Activated CD4-positive, alpha-beta T cell treated with anti-CD3 and anti-CD28 coated beads for 36 hours (primary cell): ENCODE data around the gene CCDC142. TPM values are rescaled to one million over a fixed set of nuclear protein-coding genes. Genes with fewer than 3 reads are reported as not detected.

Experiments
- ATAC-seq: fragments of 200-7000 bp; cut with Tn5 transposase; one replicate; pipeline ENCODE4 v1.10.0; 2021; ENCODE audit warnings: mild to moderate bottlenecking, moderate library complexity
- CTCF ChIA-PET: fragments of 350-600 bp; sonication (Branson Sonifier 250); formaldehyde crosslinking; loops from one replicate; lab custom pipeline; 2021; ENCODE audit warnings: antibody characterized with exemption; lab: Charles Lee
- POLR2A ChIA-PET: fragments of 350-600 bp; sonication (Branson Sonifier 250); formaldehyde crosslinking; loops from one replicate; lab custom pipeline; 2021; ENCODE audit warnings: antibody characterized with exemption, inconsistent platforms; lab: Charles Lee
- DNase-seq: peaks from one replicate; pipeline ENCODE4 v3.0.0-alpha.2; 2020
- H3K27ac Mint-ChIP-seq: one replicate; pipeline ENCODE4 v1.8.0; 2021; ENCODE audit warnings: mixed read lengths
- H3K27me3 Mint-ChIP-seq: one replicate; pipeline ENCODE4 v1.8.0; 2021; ENCODE audit warnings: mixed read lengths
- H3K36me3 Mint-ChIP-seq: one replicate; pipeline ENCODE4 v1.8.0; 2021; ENCODE audit warnings: low read depth, mixed read lengths
- H3K4me1 Mint-ChIP-seq: one replicate; pipeline ENCODE4 v1.8.0; 2021; ENCODE audit warnings: mixed read lengths
- H3K4me3 Mint-ChIP-seq: one replicate; pipeline ENCODE4 v1.8.0; 2021; ENCODE audit warnings: mild to moderate bottlenecking, moderate library complexity, mixed read lengths
- H3K9me3 Mint-ChIP-seq: one replicate; pipeline ENCODE4 v1.8.0; 2021; ENCODE audit warnings: low read depth, mixed read lengths
- intact Hi-C, 2 experiments: fragments of 100-400 bp; cut with DNase I in 1 of 2; cut with micrococcal nuclease in 1 of 2; formaldehyde crosslinking; loops; one replicate each; pipeline versions ENCODE4 v1.14.2 to v1.15.1; 2022 to 2024; cut with DNase I, micrococcal nuclease
- total RNA-seq, 2 experiments: library from RNA; stranded (reverse); gene quantifications; one replicate each; pipeline ENCODE4 v1.2.3, GENCODE V29; 2021

CCDC142 gene
- total RNA-seq, 2 experiments from 2014 or later, result 9.7 to 13.2 TPM

DNA sequence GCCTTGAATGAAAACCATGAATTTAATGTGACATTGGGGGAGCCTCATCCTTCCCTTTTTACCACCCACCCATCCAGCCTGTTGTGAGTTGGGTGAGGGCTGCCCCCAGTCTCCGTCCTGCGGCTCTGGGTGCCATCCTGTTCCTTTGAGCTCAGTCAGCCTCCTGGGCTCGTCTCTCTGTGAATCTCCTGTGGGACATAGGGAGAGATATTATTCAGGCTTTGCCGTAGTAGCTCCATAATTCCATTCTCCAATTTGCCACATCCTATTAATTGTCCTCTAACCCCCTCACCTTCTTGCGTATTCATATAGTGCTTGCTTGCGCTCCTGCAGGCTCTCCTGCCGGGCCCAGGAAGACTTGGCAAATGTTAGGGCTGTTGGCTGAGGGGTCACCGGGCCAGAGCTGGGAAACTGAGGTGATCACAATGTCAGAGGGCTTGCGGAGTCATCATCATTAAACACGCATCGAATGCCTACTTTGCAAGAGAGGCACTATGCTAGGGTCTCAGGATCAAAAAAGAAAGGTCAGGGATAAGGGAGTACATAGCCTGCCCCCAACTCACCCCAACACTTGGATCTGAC, 43.9 kb upstream of the CCDC142 start:
- Mint-ChIP-seq H3K4me3 (peak overlapping the region; percentile 13), H3K36me3 (peaks cover 45% of the 10 kb centered on the region), H3K4me1 (peaks cover 30% of the 10 kb centered on the region), H3K9me3 (no peaks in the 10 kb centered on the region), H3K27me3 (peaks cover 2% of the 10 kb centered on the region), H3K27ac (peak overlapping the region; percentile 6)
- intact Hi-C loops, result no loop called here
- DNase-seq, result no peak
- ChIA-PET CTCF (interaction anchor here (0.7 to 1.1 kb wide), 2 partner anchors 43 to 44 kb away, joined by 5 to 6 read pairs; partner anchors contain the start of genes CCDC142 and TTC31), POLR2A (interaction anchor here (0.7 to 1.2 kb wide), 3 partner anchors 17 to 72 kb away, joined by 3 to 4 read pairs (median 4); partner anchors contain the start of genes INO80B and WBP1)
- ATAC-seq, result no peak

DNA sequence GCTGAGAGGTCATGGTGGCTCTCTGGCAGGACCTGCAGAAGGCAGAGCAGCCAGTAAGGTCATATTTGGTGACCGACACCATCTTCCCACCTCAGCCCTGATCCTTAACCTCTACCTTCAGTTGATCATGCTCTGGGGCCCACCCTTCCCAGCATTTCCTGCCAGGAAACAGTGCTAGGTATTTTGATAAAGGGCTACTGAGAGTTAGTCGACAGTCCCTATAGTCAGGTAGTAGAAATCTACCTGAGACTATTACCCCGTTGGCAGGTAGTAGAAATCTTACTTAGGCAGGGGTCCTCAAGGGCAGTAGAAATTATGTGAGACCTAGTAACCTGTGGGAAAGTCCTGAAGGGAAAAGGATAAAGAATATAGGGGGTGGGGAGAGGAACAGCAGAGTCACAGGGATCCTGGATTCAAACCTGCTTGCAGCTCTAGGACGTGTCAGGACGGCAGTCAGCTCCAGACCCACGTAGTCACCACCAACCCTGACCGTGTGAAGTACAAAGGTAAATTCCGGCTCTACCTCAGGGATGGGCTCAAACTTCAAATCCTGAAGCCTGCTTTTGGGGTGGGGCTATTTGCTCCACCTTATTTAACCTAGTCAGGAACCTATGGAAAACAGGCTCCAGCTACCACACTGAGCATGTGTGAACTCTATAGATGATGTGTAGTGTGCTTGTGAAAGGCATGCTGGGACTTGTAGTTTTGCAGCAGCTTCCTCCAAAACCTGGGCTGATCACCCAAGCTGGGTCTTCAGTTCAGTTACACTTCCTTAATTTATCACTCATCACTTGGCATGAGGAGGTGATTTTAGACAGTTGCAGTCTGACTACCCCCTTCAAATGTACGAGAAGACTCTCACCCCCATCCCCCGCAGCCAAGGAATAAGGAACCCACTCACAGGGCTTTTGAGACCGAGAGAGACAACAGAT, 43.2 kb upstream of the CCDC142 start, which contains the start of gene DQX1:
DQX1 (minus strand) TSS at position 515 of the 932 bp plus-strand sequence; CDS start at position 13, 502 bp downstream.
- CTCF ChIA-PET, result interaction anchor here (0.7 to 1.1 kb wide), 3 partner anchors 42 to 53 kb away, joined by 3 to 6 read pairs (median 5); partner anchors contain the start of genes CCDC142, MRPL53 and TTC31
- POLR2A ChIA-PET, result interaction anchor here (0.6 to 1.2 kb wide), 5 partner anchors 10 to 71 kb away, joined by 3 to 4 read pairs (median 4); partner anchors contain the start of genes INO80B and WBP1
- H3K9me3 Mint-ChIP-seq, result no peaks in the 10 kb centered on the region
- intact Hi-C loops, result no loop called here
- H3K4me3 Mint-ChIP-seq, result peak within 1 kb of the TSS; percentile 13
- ATAC-seq (no peak), DNase-seq (peak; percentile 41)
- H3K27me3 Mint-ChIP-seq, result peaks cover 5% of the 10 kb centered on the region
- H3K36me3 Mint-ChIP-seq, result peaks cover 39% of the 10 kb centered on the region
- H3K4me1 Mint-ChIP-seq, result peaks cover 23% of the 10 kb centered on the region
- peak within 1 kb of the TSS; percentile 6 for H3K27ac Mint-ChIP-seq

DNA sequence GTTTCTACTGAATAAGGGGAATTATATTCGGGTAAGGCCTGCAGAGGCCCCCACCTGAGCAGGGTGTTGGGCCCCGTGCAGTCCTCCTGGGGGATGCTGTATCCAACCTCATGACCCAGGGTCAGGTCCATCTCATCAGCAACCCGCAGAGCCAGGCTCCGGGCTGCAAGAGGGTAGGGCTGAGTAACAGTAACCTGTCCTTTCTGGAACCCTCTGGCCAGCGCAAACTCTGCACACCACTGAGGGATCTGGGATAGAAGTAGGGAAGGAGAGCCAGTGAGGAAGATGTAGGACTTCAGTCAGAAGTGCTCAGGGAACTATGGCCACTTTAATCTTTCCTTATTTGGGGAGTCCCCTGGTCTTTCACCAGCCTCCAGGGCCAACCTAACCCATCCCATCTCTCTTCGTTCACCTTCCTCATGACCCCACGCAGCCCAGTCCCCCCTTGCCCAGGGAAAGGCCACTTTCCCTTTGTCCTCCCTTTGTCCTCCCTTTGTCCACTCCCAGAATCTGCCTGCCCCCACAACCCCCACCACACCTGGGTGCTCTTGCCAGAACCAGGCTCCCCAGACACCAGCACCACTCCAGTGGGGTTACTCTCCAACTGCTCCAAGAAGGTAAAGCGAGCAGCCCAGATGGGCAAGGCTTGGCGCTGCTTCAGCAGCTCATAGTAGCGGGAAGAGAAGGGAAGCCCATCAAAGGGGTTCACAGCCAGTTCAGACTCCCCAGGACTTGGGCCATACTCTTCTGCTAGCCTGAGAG, 42.3 kb upstream of the CCDC142 start:
- Mint-ChIP-seq H3K27me3 (peaks cover 11% of the 10 kb centered on the region), H3K4me1 (peaks cover 19% of the 10 kb centered on the region), H3K9me3 (no peaks in the 10 kb centered on the region), H3K36me3 (peaks cover 36% of the 10 kb centered on the region), H3K4me3 (no peak overlapping the region), H3K27ac (no peak overlapping the region)
- DNase-seq (no peak), ATAC-seq (no peak)
- POLR2A ChIA-PET, result interaction anchor here (0.8 kb wide), 1 partner anchor 9 kb away, joined by 3 read pairs; no protein-coding TSS in a partner anchor
- intact Hi-C loops, result no loop called here
- CTCF ChIA-PET, result interaction anchor here (1.0 kb wide), 1 partner anchor 52 kb away, joined by 3 read pairs; the partner anchor contains the start of gene MRPL53

DNA sequence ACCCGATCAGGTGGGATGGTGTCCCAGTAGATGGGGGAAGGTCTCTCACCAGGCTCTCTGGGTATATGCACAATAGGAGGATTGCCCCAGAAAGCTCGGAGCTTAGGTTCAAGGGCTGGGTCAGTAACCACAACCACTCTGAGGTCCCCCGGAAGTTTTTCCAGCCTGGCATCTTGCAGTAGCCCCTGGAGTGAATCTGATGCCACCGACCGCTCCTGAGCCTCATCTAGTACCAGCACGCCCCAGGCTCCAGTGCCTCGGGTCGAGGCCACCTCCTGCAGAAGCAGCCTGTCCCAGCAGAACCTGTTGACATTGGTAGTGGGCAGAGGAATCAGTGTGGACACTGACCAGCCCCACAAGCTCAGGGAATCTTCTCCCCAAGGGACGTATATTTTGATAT, 41.2 kb upstream of the CCDC142 start:
- H3K4me1 Mint-ChIP-seq, result peaks cover 19% of the 10 kb centered on the region
- ATAC-seq, result no peak
- intact Hi-C loops, result no loop called here
- peaks cover 17% of the 10 kb centered on the region for H3K27me3 Mint-ChIP-seq
- no peaks in the 10 kb centered on the region for H3K9me3 Mint-ChIP-seq
- DNase-seq, result no peak
- H3K27ac Mint-ChIP-seq, result no peak overlapping the region
- H3K4me3 Mint-ChIP-seq, result no peak overlapping the region
- POLR2A ChIA-PET, result no interaction called here
- CTCF ChIA-PET, result no interaction called here
- H3K36me3 Mint-ChIP-seq, result peaks cover 32% of the 10 kb centered on the region

DNA sequence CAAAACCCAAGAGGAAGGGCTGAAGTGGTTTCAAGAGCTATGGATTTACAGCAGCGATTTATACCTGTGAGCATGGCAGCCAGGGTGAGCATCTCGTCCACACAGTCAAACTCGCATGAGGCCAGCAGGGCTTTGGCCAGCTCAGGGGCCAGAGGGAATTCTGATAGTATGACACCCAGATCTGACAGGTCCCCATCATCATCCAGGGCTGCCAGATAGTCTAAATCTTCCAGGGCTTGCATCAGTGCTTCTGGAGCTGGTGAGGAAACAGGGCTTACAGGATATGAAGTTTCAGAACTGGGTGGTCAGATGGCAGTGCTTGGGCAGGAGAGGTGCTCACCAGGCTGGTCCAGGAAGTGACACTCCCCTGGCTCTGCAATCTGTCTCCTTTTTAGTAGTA, 39.7 kb upstream of the CCDC142 start:
- CTCF ChIA-PET, result no interaction called here
- no peak overlapping the region for H3K27ac Mint-ChIP-seq
- intact Hi-C loops, result no loop called here
- no peaks in the 10 kb centered on the region for H3K9me3 Mint-ChIP-seq
- no peak overlapping the region for H3K4me3 Mint-ChIP-seq
- ATAC-seq (no peak), DNase-seq (no peak)
- peaks cover 30% of the 10 kb centered on the region for H3K27me3 Mint-ChIP-seq
- POLR2A ChIA-PET, result no interaction called here
- peaks cover 18% of the 10 kb centered on the region for H3K36me3 Mint-ChIP-seq
- H3K4me1 Mint-ChIP-seq, result peaks cover 10% of the 10 kb centered on the region

DNA sequence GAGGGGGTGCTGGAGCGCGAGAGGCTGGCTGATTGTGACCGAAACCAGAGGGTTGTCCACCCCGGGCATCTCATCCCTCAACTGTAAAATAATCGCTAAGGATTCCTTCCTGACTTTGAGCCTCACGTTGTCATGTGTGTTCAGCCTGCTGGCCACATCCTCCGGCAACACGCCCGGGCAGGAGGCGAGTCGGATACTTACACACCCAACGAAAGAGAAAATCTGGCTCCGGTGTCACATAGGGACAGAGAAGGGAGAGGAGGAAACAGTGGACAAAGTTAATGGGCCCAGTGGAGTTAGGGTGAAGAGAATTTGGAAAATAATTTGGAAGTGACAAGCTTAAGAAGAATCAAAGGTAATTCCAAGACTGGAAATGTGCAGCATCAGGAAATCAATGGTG, 33.9 kb upstream of the CCDC142 start:
- intact Hi-C loops, result no loop called here
- H3K4me3 Mint-ChIP-seq, result no peak overlapping the region

DNA sequence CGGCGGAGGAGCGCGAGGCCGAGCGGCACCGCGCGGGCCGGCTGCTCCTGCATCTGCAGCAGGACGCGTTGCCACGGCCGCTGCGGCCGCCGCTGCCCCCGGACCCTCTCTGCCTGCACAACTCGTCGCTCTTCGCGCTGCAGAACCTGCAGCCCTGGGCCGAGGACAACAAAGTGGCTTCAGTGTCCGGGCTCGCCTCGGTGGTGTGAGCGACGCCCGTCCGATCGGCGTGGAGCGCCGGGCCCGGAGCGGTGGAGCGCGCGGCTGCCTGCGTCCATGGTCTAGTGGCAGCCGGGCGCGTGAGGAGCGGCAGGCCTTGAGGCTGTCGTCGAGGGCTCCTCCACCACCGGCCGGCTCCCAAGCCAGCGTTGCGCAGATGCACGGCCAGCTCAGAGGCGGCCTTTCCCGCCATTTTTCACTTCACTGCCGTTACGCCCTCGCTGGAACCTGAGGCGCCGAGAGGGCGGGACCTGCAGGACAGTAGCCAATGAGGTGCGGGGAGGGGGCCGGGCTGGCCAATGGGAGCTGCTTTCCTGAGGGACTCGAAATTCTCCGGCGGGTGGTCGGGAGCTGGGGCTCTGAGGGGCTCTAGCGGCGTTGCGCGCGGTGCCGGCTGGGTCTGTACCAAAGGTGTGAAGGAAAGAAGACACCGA, 33.3 kb upstream of the CCDC142 start:
- ATAC-seq (peak; percentile 85), DNase-seq (peak; percentile 84)
- H3K27ac Mint-ChIP-seq, result no peak overlapping the region
- H3K4me3 Mint-ChIP-seq, result peak overlapping the region; percentile 46
- peaks cover 8% of the 10 kb centered on the region for H3K36me3 Mint-ChIP-seq
- H3K4me1 Mint-ChIP-seq, result peaks cover 14% of the 10 kb centered on the region
- peaks cover 70% of the 10 kb centered on the region for H3K27me3 Mint-ChIP-seq
- intact Hi-C loops, result loop anchor here in 1 of 2 experiments (2.0 kb wide), 1 partner anchor 39 kb away; the partner anchor contains the start of gene DOK1
- POLR2A ChIA-PET, result interaction anchor here (1.0 to 1.6 kb wide), 4 partner anchors 9 to 58 kb away, joined by 3 to 4 read pairs (median 3); partner anchors contain the start of genes AUP1, DQX1, HTRA2 and WBP1
- no peaks in the 10 kb centered on the region for H3K9me3 Mint-ChIP-seq
- CTCF ChIA-PET, result interaction anchor here (0.6 to 1.3 kb wide), 6 partner anchors 13 to 1266 kb away, joined by 3 to 4 read pairs (median 3); no protein-coding TSS in a partner anchor

More for the DNA sequence above, 33.9 kb upstream of the CCDC142 start:
- CTCF ChIA-PET, result interaction anchor here (0.7 to 1.2 kb wide), 4 partner anchors 12 to 780 kb away, joined by 3 to 4 read pairs (median 3); no protein-coding TSS in a partner anchor
- Mint-ChIP-seq H3K27ac (no peak overlapping the region), H3K4me1 (peaks cover 14% of the 10 kb centered on the region), H3K27me3 (peaks cover 66% of the 10 kb centered on the region), H3K9me3 (no peaks in the 10 kb centered on the region), H3K36me3 (peaks cover 8% of the 10 kb centered on the region)
- no peak for DNase-seq
- POLR2A ChIA-PET, result interaction anchor here (1.0 to 1.6 kb wide), 2 partner anchors 10 to 13 kb away, joined by 3 read pairs; partner anchors contain the start of genes AUP1 and HTRA2
- ATAC-seq, result no peak

DNA sequence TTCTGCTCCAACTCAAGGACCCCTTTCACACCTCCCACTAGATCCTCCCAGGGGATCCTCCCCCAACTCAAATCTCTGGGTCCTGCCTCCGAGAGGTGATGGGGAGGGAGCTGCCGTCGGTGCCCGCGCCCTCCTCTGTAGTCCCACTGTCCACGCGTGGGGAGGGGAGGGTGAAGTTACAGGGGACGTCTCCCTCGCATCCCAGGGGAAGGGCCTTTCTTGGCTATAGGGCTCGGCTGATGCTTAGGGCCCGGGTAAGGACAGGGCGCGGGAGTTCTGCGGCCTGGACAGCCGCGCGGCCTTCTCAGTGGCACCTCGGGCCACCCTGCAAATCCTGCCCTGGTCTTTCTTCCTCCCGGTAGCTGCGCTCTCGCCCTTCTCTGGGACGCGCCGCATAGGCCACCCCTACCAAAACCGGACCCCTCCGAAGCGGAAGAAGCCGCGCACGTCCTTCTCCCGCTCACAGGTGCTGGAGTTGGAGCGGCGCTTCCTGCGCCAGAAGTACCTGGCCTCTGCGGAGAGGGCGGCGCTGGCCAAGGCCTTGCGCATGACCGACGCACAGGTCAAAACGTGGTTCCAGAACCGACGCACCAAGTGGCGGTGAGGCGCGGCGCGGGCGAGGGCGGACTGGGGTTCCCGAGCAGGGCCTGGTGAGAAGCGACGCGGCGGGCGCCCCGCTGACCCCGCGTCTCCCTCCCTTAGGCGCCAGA, 32.6 kb upstream of the CCDC142 start:
- DNase-seq, result peak; percentile 35
- no peaks in the 10 kb centered on the region for H3K9me3 Mint-ChIP-seq
- intact Hi-C loops, result loop anchor here in 1 of 2 experiments (2.0 kb wide), 1 partner anchor 39 kb away; the partner anchor contains the start of gene DOK1
- ChIA-PET POLR2A (interaction anchor here (1.1 to 1.6 kb wide), 3 partner anchors 10 to 57 kb away, joined by 3 to 4 read pairs (median 3); partner anchors contain the start of genes AUP1, DQX1, HTRA2 and WBP1), CTCF (interaction anchor here (0.6 to 1.3 kb wide), 4 partner anchors 12 to 1265 kb away, joined by 3 read pairs; no protein-coding TSS in a partner anchor)
- H3K27ac Mint-ChIP-seq, result no peak overlapping the region
- peaks cover 69% of the 10 kb centered on the region for H3K27me3 Mint-ChIP-seq
- H3K4me1 Mint-ChIP-seq, result peaks cover 16% of the 10 kb centered on the region
- H3K4me3 Mint-ChIP-seq, result peak overlapping the region; percentile 57
- ATAC-seq, result no peak
- peaks cover 8% of the 10 kb centered on the region for H3K36me3 Mint-ChIP-seq
